Esophagus squamous epithelium (tissue), 5 donors: ENCODE data around the gene FMN2. TPM values are rescaled to one million over a fixed set of nuclear protein-coding genes. Genes with fewer than 3 reads are reported as not detected.

Experiments
- DNase-seq: peaks from one replicate; lab custom pipeline; 2025; lab: John Stamatoyannopoulos, UW
- H3K27ac ChIP-seq, 4 donors: fragments of 200-600 bp; sonication (generic); one replicate each; pipeline ENCODE4 v1.5.1; 2016 to 2019; ENCODE audit warnings: mild to moderate bottlenecking in 1 of 4
- H3K27me3 ChIP-seq, 4 donors: fragments of 200-600 bp; sonication (generic); 1 replicate in 3 of 4; 2 replicates in 1 of 4; pipeline versions ENCODE4 v1.5.1 to v1.6.0; 2017 to 2021; ENCODE audit warnings: antibody characterized with exemption in 1 of 4
- H3K36me3 ChIP-seq, 3 donors: fragments of 200-600 bp; sonication (generic); one replicate each; pipeline ENCODE4 v1.5.1; 2016 to 2019
- H3K4me1 ChIP-seq, 3 donors: fragments of 200-600 bp; sonication (generic); one replicate each; pipeline ENCODE4 v1.5.1; 2017 to 2019
- H3K4me3 ChIP-seq, 4 donors: fragments of 200-600 bp; sonication (generic); 1 replicate in 3 of 4; 2 replicates in 1 of 4; pipeline ENCODE4 v1.5.1; 2016 to 2019; ENCODE audit warnings: mild to moderate bottlenecking in 2 of 4, moderate library complexity in 1 of 4
- H3K9me3 ChIP-seq, 3 donors: fragments of 200-600 bp; sonication (generic); one replicate each; pipeline ENCODE4 v1.5.1; 2016 to 2019
- POLR2A ChIP-seq, 4 donors: fragments of 450-650 bp; IDR thresholded peaks; one replicate each; pipeline ENCODE4 v1.6.1; 2017; ENCODE audit warnings: antibody characterized with exemption in 4 of 4, mild to moderate bottlenecking in 4 of 4, moderate library complexity in 3 of 4
- WGBS, 2 donors: methylation state at CpG; one replicate each; pipeline ENCODE4 v1.1.5; 2018; 5-methylcytosine and 5-hydroxymethylcytosine counted together
- intact Hi-C: fragments of 100-400 bp; cut with DNase I; formaldehyde crosslinking; loops from one replicate; pipeline ENCODE4 v1.15.0; 2022
- total RNA-seq, 4 donors: library from RNA; depleted of rRNA; stranded (reverse); fragments of >200 nt; gene quantifications; one replicate each; pipeline ENCODE4 v1.1.0, GENCODE V29; 2016
- TF ChIP-seq, protein P1 (sequence below), 6 experiments: fragments of 450-650 bp in 4 of 6; fragments of 200-600 bp in 2 of 6; sonication (generic) in 2 of 6; IDR thresholded peaks; one replicate each; pipeline ENCODE4 v1.5.1; 2016 to 2019; ENCODE audit warnings: antibody characterized with exemption in 6 of 6, mild to moderate bottlenecking in 4 of 6, moderate library complexity in 4 of 6
- donor health status: DM: yes; HTN: yes; CAD: no.

FMN2 gene
- total RNA-seq, 4 donors from 2014 or later: 0.19 to 0.35 TPM; not detected in 2

DNA sequence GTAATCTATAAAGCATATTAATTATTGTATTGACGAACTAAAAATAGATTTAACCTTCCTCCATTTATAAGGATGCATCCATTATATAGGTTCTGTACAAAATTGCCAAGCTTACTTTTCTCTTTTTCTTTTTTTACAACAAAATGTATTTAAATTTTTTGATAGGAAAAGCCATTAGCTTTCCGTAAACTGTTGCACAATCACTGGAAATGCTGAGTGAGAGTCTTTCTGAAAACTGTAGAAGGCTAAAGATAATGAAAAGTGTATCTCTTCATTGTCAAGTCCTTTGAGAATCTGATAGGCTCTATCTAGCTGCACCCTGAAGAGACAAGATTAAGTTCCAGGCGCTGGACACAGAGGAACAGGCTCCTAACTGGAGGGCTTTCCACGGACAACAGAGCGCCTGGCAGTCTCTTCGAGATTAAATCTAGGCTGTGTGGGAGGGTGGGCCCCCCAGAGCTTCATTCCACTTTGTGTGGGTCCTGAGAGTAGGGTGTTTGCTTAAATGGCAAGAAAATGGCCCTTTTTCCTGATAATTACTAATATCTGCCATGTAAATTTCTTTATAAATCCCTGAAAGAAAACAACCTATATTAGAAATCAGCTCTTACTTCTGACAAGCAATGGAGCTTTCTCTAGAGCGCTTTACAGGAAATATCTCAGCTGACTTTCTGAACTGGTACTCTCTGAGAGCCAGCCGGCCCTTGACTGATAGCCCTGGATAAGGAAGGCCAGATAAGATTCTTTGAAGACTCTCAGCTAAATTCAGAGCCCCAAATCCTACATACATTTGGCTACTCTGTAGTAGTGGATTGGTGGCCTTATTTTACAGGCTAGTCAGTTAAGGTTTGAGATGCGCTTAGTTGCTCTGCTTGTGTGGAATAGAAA, 108.3 kb downstream of the FMN2 start:
- no peak for DNase-seq
- intact Hi-C loops: no loop called here
- no peaks in the 10 kb centered on the region for H3K4me1 ChIP-seq
- 50 to 56% methylated on average over 9 of the region's 9 CpGs for WGBS, 2 donors
- no peak for TF ChIP-seq POLR2A (IDR thresholded peaks at IDR 0.05)
- TF ChIP-seq, protein P1, sequence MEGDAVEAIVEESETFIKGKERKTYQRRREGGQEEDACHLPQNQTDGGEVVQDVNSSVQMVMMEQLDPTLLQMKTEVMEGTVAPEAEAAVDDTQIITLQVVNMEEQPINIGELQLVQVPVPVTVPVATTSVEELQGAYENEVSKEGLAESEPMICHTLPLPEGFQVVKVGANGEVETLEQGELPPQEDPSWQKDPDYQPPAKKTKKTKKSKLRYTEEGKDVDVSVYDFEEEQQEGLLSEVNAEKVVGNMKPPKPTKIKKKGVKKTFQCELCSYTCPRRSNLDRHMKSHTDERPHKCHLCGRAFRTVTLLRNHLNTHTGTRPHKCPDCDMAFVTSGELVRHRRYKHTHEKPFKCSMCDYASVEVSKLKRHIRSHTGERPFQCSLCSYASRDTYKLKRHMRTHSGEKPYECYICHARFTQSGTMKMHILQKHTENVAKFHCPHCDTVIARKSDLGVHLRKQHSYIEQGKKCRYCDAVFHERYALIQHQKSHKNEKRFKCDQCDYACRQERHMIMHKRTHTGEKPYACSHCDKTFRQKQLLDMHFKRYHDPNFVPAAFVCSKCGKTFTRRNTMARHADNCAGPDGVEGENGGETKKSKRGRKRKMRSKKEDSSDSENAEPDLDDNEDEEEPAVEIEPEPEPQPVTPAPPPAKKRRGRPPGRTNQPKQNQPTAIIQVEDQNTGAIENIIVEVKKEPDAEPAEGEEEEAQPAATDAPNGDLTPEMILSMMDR (IDR thresholded peaks at IDR 0.05): no peak
- H3K36me3 ChIP-seq: no peaks in the 10 kb centered on the region
- no peaks in the 10 kb centered on the region for H3K27me3 ChIP-seq
- no peaks in the 10 kb centered on the region for H3K9me3 ChIP-seq
- no peak overlapping the region for H3K4me3 ChIP-seq
- peak overlapping the region in 1 of 4 donors; percentile 36 for H3K27ac ChIP-seq

DNA sequence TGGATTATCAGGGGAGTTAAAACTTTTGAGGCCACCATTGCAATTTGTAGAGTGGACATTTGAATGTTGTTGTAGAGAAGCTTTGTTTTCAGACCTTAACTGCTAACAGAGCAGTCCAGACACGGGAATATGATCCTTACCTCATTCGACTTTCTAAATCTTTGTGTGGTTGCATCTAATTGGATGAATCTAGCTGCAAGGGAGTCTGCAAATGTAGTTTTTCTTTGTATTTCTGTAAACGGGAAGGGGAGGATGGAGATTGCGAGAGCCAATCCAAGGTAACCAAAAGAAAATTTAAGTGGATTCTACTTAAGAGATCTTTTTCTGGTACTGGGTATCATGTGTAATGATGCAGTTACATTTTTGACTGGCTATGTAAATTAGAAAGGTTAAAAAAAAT, 110.2 kb downstream of the FMN2 start:
- Histone ChIP-seq H3K4me1 (no peaks in the 10 kb centered on the region), H3K9me3 (no peaks in the 10 kb centered on the region), H3K4me3 (no peak overlapping the region), H3K27me3 (no peaks in the 10 kb centered on the region), H3K36me3 (no peaks in the 10 kb centered on the region), H3K27ac (no peak overlapping the region)
- intact Hi-C loops: no loop called here
- no peak for DNase-seq
- 78 to 81% methylated on average over 4 of the region's 4 CpGs for WGBS, 2 donors
- TF ChIP-seq POLR2A (IDR thresholded peaks at IDR 0.05): no peak
- TF ChIP-seq, protein P1 (IDR thresholded peaks at IDR 0.05): no peak

DNA sequence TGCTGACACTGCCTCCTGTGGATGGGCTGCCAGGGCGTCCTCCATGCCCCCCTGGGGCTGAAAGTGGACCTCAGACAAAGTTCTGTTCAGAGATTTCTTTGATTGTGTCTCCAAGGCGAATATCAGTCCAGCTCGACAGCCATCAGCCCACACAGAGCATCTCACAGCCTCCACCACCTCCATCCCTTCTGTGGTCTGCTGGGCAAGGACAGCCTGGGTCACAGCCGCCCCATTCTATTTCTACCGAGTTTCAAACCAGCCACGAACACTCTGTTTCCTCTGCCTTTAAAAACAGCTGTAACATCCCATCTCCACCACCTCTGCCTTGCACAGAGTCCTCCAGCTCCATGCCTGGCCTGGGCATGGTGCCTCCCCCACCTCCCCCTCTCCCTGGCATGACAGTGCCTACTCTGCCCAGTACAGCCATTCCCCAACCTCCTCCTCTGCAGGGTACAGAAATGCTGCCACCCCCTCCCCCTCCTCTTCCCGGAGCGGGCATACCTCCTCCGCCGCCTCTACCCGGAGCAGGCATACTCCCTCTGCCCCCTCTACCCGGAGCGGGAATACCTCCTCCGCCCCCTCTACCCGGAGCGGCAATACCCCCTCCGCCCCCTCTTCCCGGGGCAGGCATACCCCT, 115.5 kb downstream of the FMN2 start:
- WGBS, 2 donors: 89% methylated on average over 8 to 10 of the region's 18 CpGs
- H3K27ac ChIP-seq: no peak overlapping the region
- TF ChIP-seq, protein P1 (IDR thresholded peaks at IDR 0.05): no peak
- TF ChIP-seq POLR2A (IDR thresholded peaks at IDR 0.05): no peak
- H3K4me3 ChIP-seq: no peak overlapping the region
- intact Hi-C loops: no loop called here
- peaks cover 0 to 12% (median 2%) of the 10 kb centered on the region in 3 donors for H3K9me3 ChIP-seq
- no peaks in the 10 kb centered on the region for H3K36me3 ChIP-seq
- H3K4me1 ChIP-seq: no peaks in the 10 kb centered on the region
- DNase-seq: no peak
- H3K27me3 ChIP-seq: no peaks in the 10 kb centered on the region

DNA sequence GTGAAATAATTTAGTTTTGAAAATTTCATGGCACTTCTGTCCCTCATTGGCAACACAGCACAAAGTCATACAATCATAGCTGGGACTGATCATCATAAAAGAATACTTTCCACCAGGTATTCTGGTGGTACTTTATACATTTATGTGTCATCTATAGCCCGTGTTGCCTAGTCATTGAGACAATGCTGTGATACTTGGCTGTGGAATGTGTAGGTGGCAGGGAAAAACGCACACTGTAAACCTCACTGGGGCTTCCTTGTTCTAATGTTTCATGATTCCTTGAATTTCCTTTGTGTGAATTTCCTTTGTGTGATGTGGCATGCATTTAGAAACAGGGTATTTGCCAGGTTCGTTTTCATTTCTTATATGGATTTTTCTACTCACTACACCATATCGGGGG, 118.3 kb downstream of the FMN2 start:
- no peak overlapping the region for H3K27ac ChIP-seq
- intact Hi-C loops: no loop called here
- H3K27me3 ChIP-seq: no peaks in the 10 kb centered on the region
- 56 to 58% methylated on average over 4 of the region's 4 CpGs for WGBS, 2 donors
- H3K4me3 ChIP-seq: no peak overlapping the region
- no peaks in the 10 kb centered on the region for H3K4me1 ChIP-seq
- no peak for DNase-seq
- H3K9me3 ChIP-seq: peaks cover 0 to 12% (median 2%) of the 10 kb centered on the region in 3 donors
- no peaks in the 10 kb centered on the region for H3K36me3 ChIP-seq
- TF ChIP-seq POLR2A (IDR thresholded peaks at IDR 0.05): no peak

DNA sequence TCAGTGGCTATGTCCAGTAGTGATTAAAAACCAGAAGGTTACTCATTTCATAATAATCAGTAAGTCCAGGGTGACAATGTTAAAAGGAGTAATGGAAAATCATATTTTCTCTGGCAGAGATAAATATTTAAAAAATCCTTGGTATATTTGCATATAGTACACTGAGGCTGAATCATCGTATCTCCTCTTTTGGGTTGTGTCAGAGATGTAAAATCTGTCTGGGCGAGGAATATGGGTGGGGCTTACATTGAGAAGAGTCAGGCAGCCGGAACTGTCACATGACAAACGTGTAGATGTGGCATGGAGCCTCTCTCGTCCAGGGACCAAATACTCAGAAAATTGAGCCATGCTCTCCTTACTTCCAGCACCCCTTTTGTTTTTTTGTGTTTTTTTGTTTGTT, 120.9 kb downstream of the FMN2 start:
- 38 to 47% methylated on average over 5 of the region's 5 CpGs for WGBS, 2 donors
- no peak for DNase-seq

More for the DNA sequence above, 120.9 kb downstream of the FMN2 start:
- TF ChIP-seq POLR2A (IDR thresholded peaks at IDR 0.05): no peak
- TF ChIP-seq, protein P1 (IDR thresholded peaks at IDR 0.05): no peak
- Histone ChIP-seq H3K36me3 (no peaks in the 10 kb centered on the region), H3K9me3 (peaks cover 0 to 6% (median 2%) of the 10 kb centered on the region in 3 donors), H3K4me1 (no peaks in the 10 kb centered on the region), H3K27me3 (no peaks in the 10 kb centered on the region), H3K4me3 (no peak overlapping the region), H3K27ac (no peak overlapping the region)
- intact Hi-C loops: no loop called here
